Ascending aorta (tissue), 2 donors: ENCODE data around the gene HECW1. TPM values are rescaled to one million over a fixed set of nuclear protein-coding genes. Genes with fewer than 3 reads are reported as not detected.

Experiments used
- DNase-seq, 2 donors: peaks; one replicate each; pipeline ENCODE4 v3.0.0-alpha.2; 2019; ENCODE audit warnings: low spot score in 2 of 2
- H3K27ac ChIP-seq, 2 donors: fragments of 200-600 bp; sonication (generic); one replicate each; pipeline ENCODE4 v1.5.1; 2016 to 2017; ENCODE audit warnings: mild to moderate bottlenecking in 1 of 2
- H3K27me3 ChIP-seq: fragments of 200-600 bp; sonication (generic); one replicate; pipeline ENCODE4 v1.5.1; 2017
- H3K36me3 ChIP-seq, 2 donors: fragments of 200-600 bp; sonication (generic); one replicate each; pipeline ENCODE4 v1.5.1; 2016
- H3K4me1 ChIP-seq, 2 donors: fragments of 200-600 bp; sonication (generic); one replicate each; pipeline ENCODE4 v1.5.1; 2016 to 2017; ENCODE audit warnings: mild to moderate bottlenecking in 1 of 2
- H3K4me3 ChIP-seq, 2 donors: fragments of 200-600 bp; sonication (generic); one replicate each; pipeline ENCODE4 v1.5.1; 2016 to 2017; ENCODE audit warnings: mild to moderate bottlenecking in 1 of 2
- H3K9me3 ChIP-seq, 2 donors: fragments of 200-600 bp; sonication (generic); one replicate each; pipeline ENCODE4 v1.5.1; 2016
- intact Hi-C: fragments of 100-400 bp; cut with DNase I; formaldehyde crosslinking; loops from one replicate; pipeline ENCODE4 v1.15.1; 2023
- total RNA-seq: library from RNA; depleted of rRNA; stranded (reverse); fragments of >200 nt; gene quantifications from one replicate; pipeline ENCODE4 v1.1.0, GENCODE V29; 2016
- TF ChIP-seq, protein P1 (sequence below), 3 experiments: fragments of 200-600 bp in 2 of 3; fragments of 450-650 bp in 1 of 3; sonication (generic) in 2 of 3; IDR thresholded peaks; one replicate each; pipeline ENCODE4 v1.5.1; 2016 to 2019; ENCODE audit warnings: antibody characterized with exemption in 3 of 3, mild to moderate bottlenecking in 1 of 3, moderate library complexity in 1 of 3

Gene HECW1
- total RNA-seq, 1 donor from 2014 or later: not detected

DNA sequence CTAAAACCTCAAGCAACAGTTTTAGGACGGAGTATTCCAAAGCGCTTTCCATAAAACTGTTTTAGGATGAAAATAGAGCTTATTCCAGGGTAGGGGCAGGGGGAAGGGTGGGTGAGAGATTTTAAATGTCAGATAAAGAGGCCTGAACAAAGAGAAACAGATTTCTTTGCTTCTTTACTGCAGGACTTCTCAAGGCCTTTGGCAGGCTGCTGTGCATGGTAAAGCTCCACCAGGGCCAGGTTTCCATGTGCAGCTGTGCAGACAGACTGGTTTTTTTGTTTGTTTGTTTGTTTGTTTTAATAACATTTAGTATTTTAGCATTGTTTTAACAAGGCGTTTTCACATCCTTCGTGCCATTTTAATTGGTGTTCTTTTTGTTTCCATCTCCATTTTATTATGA lies 26.3 kb downstream of the HECW1 start:
- no peaks in the 10 kb centered on the region for H3K27me3 ChIP-seq
- TF ChIP-seq, protein P1, sequence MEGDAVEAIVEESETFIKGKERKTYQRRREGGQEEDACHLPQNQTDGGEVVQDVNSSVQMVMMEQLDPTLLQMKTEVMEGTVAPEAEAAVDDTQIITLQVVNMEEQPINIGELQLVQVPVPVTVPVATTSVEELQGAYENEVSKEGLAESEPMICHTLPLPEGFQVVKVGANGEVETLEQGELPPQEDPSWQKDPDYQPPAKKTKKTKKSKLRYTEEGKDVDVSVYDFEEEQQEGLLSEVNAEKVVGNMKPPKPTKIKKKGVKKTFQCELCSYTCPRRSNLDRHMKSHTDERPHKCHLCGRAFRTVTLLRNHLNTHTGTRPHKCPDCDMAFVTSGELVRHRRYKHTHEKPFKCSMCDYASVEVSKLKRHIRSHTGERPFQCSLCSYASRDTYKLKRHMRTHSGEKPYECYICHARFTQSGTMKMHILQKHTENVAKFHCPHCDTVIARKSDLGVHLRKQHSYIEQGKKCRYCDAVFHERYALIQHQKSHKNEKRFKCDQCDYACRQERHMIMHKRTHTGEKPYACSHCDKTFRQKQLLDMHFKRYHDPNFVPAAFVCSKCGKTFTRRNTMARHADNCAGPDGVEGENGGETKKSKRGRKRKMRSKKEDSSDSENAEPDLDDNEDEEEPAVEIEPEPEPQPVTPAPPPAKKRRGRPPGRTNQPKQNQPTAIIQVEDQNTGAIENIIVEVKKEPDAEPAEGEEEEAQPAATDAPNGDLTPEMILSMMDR (IDR thresholded peaks at IDR 0.05): no peak
- no peaks in the 10 kb centered on the region for H3K9me3 ChIP-seq
- DNase-seq: no peak
- H3K4me3 ChIP-seq: no peak overlapping the region
- intact Hi-C loops: loop anchor here (10.0 kb wide), 1 partner anchor 64 kb away; no protein-coding TSS in a partner anchor
- no peak overlapping the region for H3K27ac ChIP-seq
- no peaks in the 10 kb centered on the region for H3K36me3 ChIP-seq
- H3K4me1 ChIP-seq: no peaks in the 10 kb centered on the region

DNA sequence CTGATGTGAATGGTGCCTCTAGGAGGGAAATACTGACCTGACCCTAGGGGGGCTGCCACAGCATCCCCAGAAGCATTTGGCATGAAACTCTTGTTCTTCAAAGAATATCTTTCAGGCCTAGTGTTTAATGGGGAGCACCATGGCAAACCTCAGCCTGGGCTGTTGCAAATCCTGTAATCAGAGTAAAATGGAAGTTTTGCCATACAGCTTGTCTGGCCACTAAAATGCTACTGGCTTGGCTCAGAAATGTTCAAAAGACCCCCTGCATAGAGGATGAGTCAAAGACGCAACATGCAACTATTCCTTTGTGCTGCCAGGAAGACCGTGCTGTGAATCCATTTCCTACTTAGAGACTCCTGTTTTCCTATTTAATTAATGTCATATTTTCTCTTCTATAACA lies 26.7 kb downstream of the HECW1 start:
- Histone ChIP-seq H3K4me1 (no peaks in the 10 kb centered on the region), H3K4me3 (no peak overlapping the region), H3K9me3 (no peaks in the 10 kb centered on the region), H3K27ac (no peak overlapping the region), H3K36me3 (no peaks in the 10 kb centered on the region), H3K27me3 (no peaks in the 10 kb centered on the region)
- intact Hi-C loops: loop anchor here (10.0 kb wide), 1 partner anchor 64 kb away; no protein-coding TSS in a partner anchor
- TF ChIP-seq, protein P1 (IDR thresholded peaks at IDR 0.05): no peak
- no peak for DNase-seq

DNA sequence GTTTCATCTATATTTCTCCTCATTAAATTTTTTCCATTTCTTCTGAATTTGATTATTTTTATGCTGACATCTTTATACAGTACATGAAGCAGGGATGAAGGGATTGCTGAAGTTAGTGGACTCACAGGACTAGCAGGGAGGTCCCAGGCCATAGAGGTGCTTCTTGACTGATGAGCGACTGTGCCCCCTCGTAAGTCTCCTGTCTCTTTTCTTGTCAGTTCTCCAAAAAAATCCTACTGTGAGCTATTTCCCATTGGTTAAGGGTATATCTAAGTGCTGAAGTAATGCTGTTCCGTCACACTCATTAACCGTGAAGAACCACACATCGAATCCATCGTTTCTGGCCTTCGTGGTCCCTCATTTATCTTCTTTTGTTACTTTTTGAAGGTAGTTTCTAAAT lies 27.7 kb downstream of the HECW1 start:
- intact Hi-C loops: no loop called here
- TF ChIP-seq, protein P1 (IDR thresholded peaks at IDR 0.05): no peak
- Histone ChIP-seq H3K4me1 (no peaks in the 10 kb centered on the region), H3K36me3 (no peaks in the 10 kb centered on the region), H3K27ac (no peak overlapping the region), H3K27me3 (no peaks in the 10 kb centered on the region), H3K4me3 (no peak overlapping the region), H3K9me3 (no peaks in the 10 kb centered on the region)
- DNase-seq: no peak

DNA sequence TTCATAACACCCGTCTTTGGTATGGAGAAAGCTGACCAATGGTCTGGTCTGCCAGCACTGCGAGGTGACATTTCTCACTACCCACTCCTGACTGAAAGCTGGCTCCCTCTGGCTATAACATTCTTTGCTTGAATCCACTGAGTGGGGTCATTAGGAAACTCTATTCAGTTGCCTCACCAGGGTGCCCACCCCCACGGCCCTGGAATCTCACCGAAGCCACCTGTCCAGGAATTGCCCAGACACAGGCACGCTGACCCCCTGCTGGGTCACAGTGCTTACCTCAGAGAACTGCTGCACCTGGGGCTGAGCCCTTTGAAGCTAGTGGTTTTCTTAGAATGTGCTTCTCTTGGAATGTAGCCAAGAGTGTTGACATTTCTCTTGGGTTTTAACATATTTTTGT lies 28.6 kb downstream of the HECW1 start:
- no peaks in the 10 kb centered on the region for H3K9me3 ChIP-seq
- intact Hi-C loops: no loop called here
- no peaks in the 10 kb centered on the region for H3K4me1 ChIP-seq
- H3K36me3 ChIP-seq: no peaks in the 10 kb centered on the region
- H3K27ac ChIP-seq: no peak overlapping the region
- TF ChIP-seq, protein P1 (IDR thresholded peaks at IDR 0.05): no peak
- no peak for DNase-seq
- no peaks in the 10 kb centered on the region for H3K27me3 ChIP-seq
- no peak overlapping the region for H3K4me3 ChIP-seq

DNA sequence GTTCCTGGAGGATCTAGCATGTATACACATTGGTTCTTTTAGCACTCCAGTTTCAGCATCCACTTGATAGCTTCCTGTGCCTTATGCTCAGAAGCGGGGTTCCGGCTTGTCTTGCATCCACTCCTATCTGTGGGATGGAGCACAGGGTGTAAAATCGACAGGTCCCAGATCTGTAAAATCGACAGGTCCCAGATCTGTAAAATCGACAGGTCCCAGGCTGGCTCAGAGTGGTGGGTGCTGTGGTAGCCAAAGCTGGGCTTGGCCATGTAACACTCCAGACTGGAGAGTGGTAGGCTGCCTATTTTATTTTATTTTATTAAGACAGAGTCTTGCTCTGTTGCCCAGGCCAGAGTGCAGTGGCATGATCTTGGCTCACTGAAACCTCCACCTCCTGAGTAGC lies 30.3 kb downstream of the HECW1 start:
- intact Hi-C loops: no loop called here
- TF ChIP-seq, protein P1 (IDR thresholded peaks at IDR 0.05): no peak
- H3K4me3 ChIP-seq: no peak overlapping the region
- no peaks in the 10 kb centered on the region for H3K4me1 ChIP-seq
- no peak for DNase-seq
- H3K27me3 ChIP-seq: no peaks in the 10 kb centered on the region
- H3K9me3 ChIP-seq: no peaks in the 10 kb centered on the region
- H3K36me3 ChIP-seq: no peaks in the 10 kb centered on the region
- no peak overlapping the region for H3K27ac ChIP-seq
